ENCODE data around the gene KAZN.

The KAZN gene

GRCh38 chr1:14987829-14988603 is 389.5 kb downstream of the KAZN start:
- DNase-seq (ENCODE audit: low spot score): no peak

GRCh38 chr1:14988636-14989035 is 390.2 kb downstream of the KAZN start:
- DNase-seq (ENCODE audit: low spot score): no peak

- no peak for DNase-seq (ENCODE audit: low spot score)
Observed at GRCh38 chr1:14989931-14990728, 391.6 kb downstream of the KAZN start.

GRCh38 chr1:14993414-14993813 is 394.9 kb downstream of the KAZN start:
- no peak for DNase-seq (ENCODE audit: low spot score)

GRCh38 chr1:14994148-14994547 is 395.7 kb downstream of the KAZN start:
- no peak for DNase-seq (ENCODE audit: low spot score)

- DNase-seq (ENCODE audit: low spot score): no peak
Observed at GRCh38 chr1:14994841-14995437, 396.5 kb downstream of the KAZN start.

GRCh38 chr1:14996133-14997050 is 397.9 kb downstream of the KAZN start:
- no peak for DNase-seq (ENCODE audit: low spot score)

GRCh38 chr1:14997646-14998276 is 399.3 kb downstream of the KAZN start:
- no peak for DNase-seq (ENCODE audit: low spot score)

- DNase-seq (ENCODE audit: low spot score): no peak
Observed at GRCh38 chr1:14999441-14999840, 401.0 kb downstream of the KAZN start.

- DNase-seq (ENCODE audit: low spot score): no peak
Observed at GRCh38 chr1:15000030-15000429, 401.5 kb downstream of the KAZN start.

GRCh38 chr1:15000671-15001070 is 402.2 kb downstream of the KAZN start:
- no peak for DNase-seq (ENCODE audit: low spot score)

GRCh38 chr1:15001317-15001915 is 402.9 kb downstream of the KAZN start:
- DNase-seq (ENCODE audit: low spot score): no peak

GRCh38 chr1:15002325-15002724 is 403.8 kb downstream of the KAZN start:
- no peak for DNase-seq (ENCODE audit: low spot score)

GRCh38 chr1:15004396-15004795 is 405.9 kb downstream of the KAZN start:
- no peak for DNase-seq (ENCODE audit: low spot score)

GRCh38 chr1:15005116-15005515 is 406.6 kb downstream of the KAZN start:
- DNase-seq (ENCODE audit: low spot score): no peak

GRCh38 chr1:15007368-15007767 is 408.9 kb downstream of the KAZN start:
- no peak for DNase-seq (ENCODE audit: low spot score)

GRCh38 chr1:15007842-15008241 is 409.4 kb downstream of the KAZN start:
- DNase-seq (ENCODE audit: low spot score): no peak

- DNase-seq (ENCODE audit: low spot score): no peak
Observed at GRCh38 chr1:15008783-15009729, 410.6 kb downstream of the KAZN start.

GRCh38 chr1:15011160-15011559 is 412.7 kb downstream of the KAZN start:
- DNase-seq (ENCODE audit: low spot score): no peak

- DNase-seq (ENCODE audit: low spot score): no peak
Observed at GRCh38 chr1:15011661-15012060, 413.2 kb downstream of the KAZN start.
